HUES6 (cell line): ENCODE results near the gene BLM.

Experiments
- H3K27ac ChIP-seq: 2 replicates; pipeline ENCODE4 v1.7.0; 2013; ENCODE audit warnings: low read depth, mild to moderate bottlenecking, low read length, inconsistent platforms
- H3K27me3 ChIP-seq: 2 replicates; pipeline ENCODE4 v1.6.1; 2013; ENCODE audit warnings: low read length; ENCODE audit not compliant: control insufficient read depth, insufficient read depth
- H3K36me3 ChIP-seq: 2 replicates; pipeline ENCODE4 v1.6.1; 2013; ENCODE audit warnings: low read length; ENCODE audit not compliant: control insufficient read depth, insufficient read depth
- H3K4me1 ChIP-seq: 2 replicates; pipeline ENCODE4 v1.6.1; 2013; ENCODE audit warnings: low read length; ENCODE audit not compliant: control insufficient read depth, insufficient read depth
- H3K4me3 ChIP-seq: 2 replicates; pipeline ENCODE4 v1.5.1; 2013; ENCODE audit warnings: low read depth, low read length
- H3K9ac ChIP-seq: one replicate; pipeline ENCODE4 v1.6.1; 2013; ENCODE audit warnings: mild to moderate bottlenecking, low read length
- H3K9me3 ChIP-seq: 2 replicates; pipeline ENCODE4 v1.6.1; 2013; ENCODE audit warnings: low read depth, low read length; ENCODE audit not compliant: control insufficient read depth, insufficient read depth

Gene BLM

DNA sequence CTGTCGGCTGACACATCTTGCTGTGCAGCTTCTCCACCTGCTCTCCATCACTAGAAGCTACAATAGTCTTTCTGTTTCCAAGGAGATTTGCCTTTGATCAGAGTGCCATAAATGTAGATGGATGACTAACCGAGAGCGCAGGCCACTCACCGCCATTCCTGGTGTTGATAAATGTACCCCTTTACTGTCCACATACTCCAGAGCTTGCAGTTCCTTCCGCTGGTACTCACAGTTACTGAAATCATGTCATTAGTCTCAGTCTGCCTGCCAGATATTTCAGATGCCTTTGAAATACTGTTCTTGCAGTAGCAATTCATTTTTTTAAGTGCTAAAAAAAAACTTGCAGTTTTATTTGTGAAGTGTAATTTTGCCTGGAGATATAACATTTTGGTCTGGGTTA lies 72.3 kb downstream of the BLM start:
- Histone ChIP-seq H3K9ac (no peak overlapping the region), H3K36me3 (peaks cover 82% of the 10 kb centered on the region)

DNA sequence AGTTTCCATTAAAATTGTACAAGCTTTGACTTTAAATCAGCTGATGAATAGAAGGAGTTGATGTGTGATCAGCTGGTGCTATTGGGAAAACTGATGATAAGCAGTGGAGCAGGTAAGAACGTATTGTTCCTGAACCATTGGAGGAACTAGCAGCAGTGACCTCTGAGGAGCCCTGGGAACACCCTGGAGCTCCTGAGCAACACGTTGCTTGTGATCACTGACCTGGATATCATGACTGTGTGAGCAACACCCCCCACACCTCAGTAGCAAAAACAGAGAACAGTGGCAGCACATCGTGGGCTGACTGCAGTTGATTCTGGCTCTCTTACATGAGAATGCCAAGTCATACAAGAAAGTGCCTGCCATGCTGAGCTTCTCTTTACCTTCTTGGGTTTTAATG lies 72.9 kb downstream of the BLM start:
- H3K9ac ChIP-seq: no peak overlapping the region
- H3K36me3 ChIP-seq: peaks cover 77% of the 10 kb centered on the region
- H3K27me3 ChIP-seq: no peaks in the 10 kb centered on the region
- H3K27ac ChIP-seq: no peak overlapping the region
- no peak overlapping the region for H3K4me3 ChIP-seq
- no peaks in the 10 kb centered on the region for H3K9me3 ChIP-seq
- no peaks in the 10 kb centered on the region for H3K4me1 ChIP-seq

More for the DNA sequence above, 72.3 kb downstream of the BLM start:
- Histone ChIP-seq H3K9me3 (no peaks in the 10 kb centered on the region), H3K4me1 (no peaks in the 10 kb centered on the region), H3K4me3 (no peak overlapping the region), H3K27me3 (no peaks in the 10 kb centered on the region), H3K27ac (no peak overlapping the region)

DNA sequence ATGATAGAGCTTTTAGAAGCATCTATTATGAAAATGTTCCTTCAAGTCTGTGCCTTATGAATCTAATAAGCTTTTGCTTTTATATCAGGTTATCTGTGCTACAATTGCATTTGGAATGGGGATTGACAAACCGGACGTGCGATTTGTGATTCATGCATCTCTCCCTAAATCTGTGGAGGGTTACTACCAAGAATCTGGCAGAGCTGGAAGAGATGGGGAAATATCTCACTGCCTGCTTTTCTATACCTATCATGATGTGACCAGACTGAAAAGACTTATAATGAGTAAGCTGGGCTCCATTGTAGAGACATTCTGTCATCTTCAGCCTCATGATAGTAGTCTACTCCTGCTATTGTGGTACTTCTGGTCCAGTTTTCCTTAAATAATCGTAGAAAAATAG lies 73.4 kb downstream of the BLM start:
- H3K4me1 ChIP-seq: no peaks in the 10 kb centered on the region
- H3K27ac ChIP-seq: no peak overlapping the region
- no peak overlapping the region for H3K9ac ChIP-seq
- H3K4me3 ChIP-seq: no peak overlapping the region
- H3K9me3 ChIP-seq: no peaks in the 10 kb centered on the region
- no peaks in the 10 kb centered on the region for H3K27me3 ChIP-seq
- peaks cover 77% of the 10 kb centered on the region for H3K36me3 ChIP-seq

DNA sequence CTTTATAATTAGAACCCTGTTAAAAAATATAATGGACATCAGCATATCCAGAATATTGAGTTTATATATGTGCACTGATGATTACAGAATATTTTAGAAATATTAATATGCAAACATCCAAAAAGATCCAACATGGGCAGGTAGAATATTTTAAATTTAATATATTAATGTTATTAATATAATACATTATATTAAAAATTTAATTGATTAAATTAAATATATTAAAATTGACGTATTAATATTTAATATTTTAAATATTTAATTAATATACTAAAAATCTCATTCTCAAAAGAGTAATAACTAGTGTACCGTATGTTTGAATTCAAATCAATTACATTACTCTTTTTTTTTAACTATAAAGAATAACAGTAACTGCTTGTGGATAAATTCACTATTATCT lies 77.4 kb downstream of the BLM start:
- Histone ChIP-seq H3K36me3 (peaks cover 73% of the 10 kb centered on the region), H3K27ac (no peak overlapping the region), H3K4me3 (no peak overlapping the region), H3K9ac (no peak overlapping the region), H3K27me3 (no peaks in the 10 kb centered on the region), H3K9me3 (no peaks in the 10 kb centered on the region), H3K4me1 (no peaks in the 10 kb centered on the region)

DNA sequence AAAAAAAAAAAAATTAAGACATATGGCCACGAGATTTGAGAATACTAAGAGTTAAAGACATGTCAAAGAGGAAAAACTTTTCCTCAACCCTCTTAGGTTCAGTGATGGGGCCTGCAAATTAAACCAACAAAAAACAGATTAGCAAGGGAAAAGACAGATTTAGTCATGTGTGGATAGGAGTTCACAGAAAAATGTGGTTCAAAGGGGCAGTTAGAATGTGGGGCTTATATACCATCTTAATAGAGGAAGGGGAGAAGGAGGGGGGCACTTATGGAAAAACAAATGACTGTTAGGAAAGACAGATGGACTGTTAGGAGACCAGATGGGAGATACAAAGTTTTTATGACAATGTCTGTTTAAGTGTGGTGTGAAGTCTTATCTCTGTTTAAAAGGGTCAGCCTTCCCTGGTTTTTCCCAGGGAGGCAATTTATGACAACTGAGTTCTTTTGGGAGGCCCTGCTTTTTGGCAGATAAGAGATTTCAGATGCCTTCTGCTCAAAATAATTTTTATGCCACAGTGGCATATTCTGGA lies 82.6 kb downstream of the BLM start:
- Histone ChIP-seq H3K27ac (no peak overlapping the region), H3K4me1 (no peaks in the 10 kb centered on the region), H3K9ac (no peak overlapping the region), H3K4me3 (no peak overlapping the region), H3K27me3 (no peaks in the 10 kb centered on the region), H3K36me3 (peaks cover 62% of the 10 kb centered on the region), H3K9me3 (no peaks in the 10 kb centered on the region)

DNA sequence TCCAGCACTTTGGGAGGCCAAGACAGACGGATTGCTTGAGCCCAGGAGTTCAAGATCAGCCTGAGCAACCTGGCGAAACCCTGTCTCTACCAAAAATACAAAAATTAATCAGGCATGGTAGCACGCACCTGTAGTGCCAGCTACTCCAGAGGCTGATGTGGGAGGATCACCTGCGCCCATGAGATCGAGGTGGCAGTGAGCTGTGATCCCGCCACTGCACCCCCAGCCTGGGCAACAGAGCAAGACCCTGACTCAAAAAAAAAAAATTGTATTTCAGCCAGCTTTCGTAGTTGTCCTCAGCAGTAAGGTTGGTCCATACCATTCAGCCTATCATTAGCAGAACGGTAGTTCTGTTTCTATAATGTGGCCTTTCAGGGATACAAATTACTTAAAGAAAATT lies 84.7 kb downstream of the BLM start:
- H3K9ac ChIP-seq: no peak overlapping the region
- no peaks in the 10 kb centered on the region for H3K9me3 ChIP-seq
- peaks cover 51% of the 10 kb centered on the region for H3K36me3 ChIP-seq
- H3K4me3 ChIP-seq: no peak overlapping the region
- H3K27ac ChIP-seq: no peak overlapping the region
- no peaks in the 10 kb centered on the region for H3K27me3 ChIP-seq
- H3K4me1 ChIP-seq: no peaks in the 10 kb centered on the region

DNA sequence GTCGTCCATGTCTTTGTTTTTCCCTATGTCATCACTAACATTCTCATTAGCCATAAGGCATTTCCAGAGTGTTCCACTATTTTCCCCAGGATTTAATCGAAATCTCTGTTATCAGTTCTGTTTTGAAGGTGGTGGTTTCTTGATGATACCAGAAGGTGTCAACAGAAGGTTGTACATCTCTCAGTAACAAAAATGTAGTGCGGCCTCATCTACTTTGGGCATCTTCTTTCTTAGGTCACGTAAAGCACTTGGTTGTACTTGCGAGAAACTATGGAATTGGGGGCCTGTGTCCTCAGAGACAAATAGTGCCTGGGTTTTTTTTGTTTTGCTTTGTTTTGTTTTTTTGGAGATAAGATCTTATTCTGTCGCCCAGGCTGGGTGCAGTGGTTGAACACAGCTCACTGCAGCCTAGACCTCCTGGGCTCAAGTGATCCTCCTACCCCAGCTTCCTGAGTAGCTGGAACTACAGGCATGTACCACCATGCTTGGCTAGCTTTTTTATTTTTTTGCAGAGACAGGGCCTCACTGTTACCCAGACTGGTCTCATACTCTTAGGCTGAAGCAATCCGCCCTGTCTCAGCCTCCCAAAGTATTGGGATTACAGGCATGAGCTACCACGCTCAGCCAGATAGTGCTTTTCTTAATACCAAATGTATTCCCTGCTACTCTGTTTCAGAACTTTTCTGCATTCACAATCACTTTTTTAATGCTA lies 90.1 kb downstream of the BLM start:
- Histone ChIP-seq H3K27ac (no peak overlapping the region), H3K9ac (no peak overlapping the region), H3K4me1 (no peaks in the 10 kb centered on the region), H3K9me3 (no peaks in the 10 kb centered on the region), H3K27me3 (no peaks in the 10 kb centered on the region), H3K4me3 (no peak overlapping the region), H3K36me3 (peaks cover 74% of the 10 kb centered on the region)

DNA sequence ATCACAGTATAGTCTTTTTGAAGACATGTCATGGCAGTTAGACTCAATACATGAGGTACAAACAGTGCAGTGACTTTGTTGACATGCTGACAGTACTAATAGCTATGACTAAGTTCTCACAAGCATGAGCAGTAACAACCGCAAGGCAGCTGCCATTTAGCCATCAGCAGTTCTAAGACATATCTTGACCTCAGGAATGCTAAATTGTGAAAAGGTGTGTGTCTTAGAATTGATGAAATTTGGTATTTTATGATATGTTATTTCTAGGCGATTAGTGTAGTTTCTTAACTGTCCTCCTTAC lies 90.6 kb downstream of the BLM start:
- no peak overlapping the region for H3K27ac ChIP-seq
- H3K36me3 ChIP-seq: peaks cover 79% of the 10 kb centered on the region
- H3K9ac ChIP-seq: no peak overlapping the region
- H3K27me3 ChIP-seq: no peaks in the 10 kb centered on the region
- no peaks in the 10 kb centered on the region for H3K9me3 ChIP-seq
- H3K4me3 ChIP-seq: no peak overlapping the region
- no peaks in the 10 kb centered on the region for H3K4me1 ChIP-seq

DNA sequence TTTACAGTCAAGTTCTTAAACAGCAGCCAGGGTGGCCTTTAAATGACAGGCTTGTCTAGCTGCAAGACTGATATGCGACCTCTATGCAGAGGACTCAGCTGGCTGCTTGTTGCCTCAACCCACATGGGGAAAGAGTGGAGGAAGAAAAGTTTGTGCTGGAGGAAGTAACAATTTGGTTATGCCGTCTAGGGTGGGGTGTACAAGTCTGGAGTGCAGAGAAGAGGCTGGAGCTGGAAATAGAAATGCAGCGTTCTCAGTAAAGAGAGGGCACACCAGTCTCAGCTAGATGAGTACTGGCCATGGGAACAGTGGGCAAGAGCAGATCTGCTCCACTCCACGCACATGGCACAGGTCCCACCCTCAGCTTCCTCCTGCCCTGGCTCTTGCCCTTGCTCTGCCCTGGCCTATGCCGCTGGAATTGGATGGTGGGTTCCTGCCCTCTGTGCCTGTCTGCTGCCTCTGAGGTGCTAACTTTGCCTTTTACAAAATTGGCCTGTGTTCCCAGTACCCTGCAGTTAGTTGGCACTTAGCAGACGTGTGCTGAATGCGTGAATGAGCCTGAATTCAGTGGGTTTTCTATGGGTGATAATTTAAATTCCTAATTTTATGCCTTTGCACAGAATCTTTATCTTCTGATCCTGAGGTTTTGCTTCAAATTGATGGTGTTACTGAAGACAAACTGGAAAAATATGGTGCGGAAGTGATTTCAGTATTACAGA lies 91.5 kb downstream of the BLM start:
- H3K27ac ChIP-seq: no peak overlapping the region
- no peaks in the 10 kb centered on the region for H3K9me3 ChIP-seq
- no peaks in the 10 kb centered on the region for H3K27me3 ChIP-seq
- H3K9ac ChIP-seq: no peak overlapping the region
- no peak overlapping the region for H3K4me3 ChIP-seq
- H3K4me1 ChIP-seq: peaks cover 4% of the 10 kb centered on the region
- peaks cover 75% of the 10 kb centered on the region for H3K36me3 ChIP-seq

DNA sequence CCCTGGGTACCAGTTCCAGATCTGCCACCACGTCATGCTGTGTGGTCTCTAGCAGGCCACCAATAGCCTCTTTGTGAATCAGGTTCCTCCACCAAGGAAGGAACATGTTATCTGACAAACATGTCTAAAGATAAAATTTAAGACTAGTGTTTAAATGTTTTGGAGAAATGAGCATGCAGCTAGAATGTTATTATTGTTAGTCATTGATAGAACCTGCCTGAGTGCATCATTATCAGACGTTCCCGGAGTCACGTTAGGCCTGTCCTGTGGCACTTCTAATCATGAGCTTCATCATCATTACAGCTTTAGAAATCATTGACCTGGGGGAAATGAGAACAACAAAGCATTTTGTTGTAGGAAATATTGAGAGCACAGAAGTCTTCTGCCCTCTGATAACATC lies 92.4 kb downstream of the BLM start:
- Histone ChIP-seq H3K4me1 (peaks cover 12% of the 10 kb centered on the region), H3K4me3 (no peak overlapping the region), H3K9ac (no peak overlapping the region), H3K27ac (no peak overlapping the region), H3K27me3 (no peaks in the 10 kb centered on the region), H3K36me3 (peaks cover 67% of the 10 kb centered on the region), H3K9me3 (no peaks in the 10 kb centered on the region)

DNA sequence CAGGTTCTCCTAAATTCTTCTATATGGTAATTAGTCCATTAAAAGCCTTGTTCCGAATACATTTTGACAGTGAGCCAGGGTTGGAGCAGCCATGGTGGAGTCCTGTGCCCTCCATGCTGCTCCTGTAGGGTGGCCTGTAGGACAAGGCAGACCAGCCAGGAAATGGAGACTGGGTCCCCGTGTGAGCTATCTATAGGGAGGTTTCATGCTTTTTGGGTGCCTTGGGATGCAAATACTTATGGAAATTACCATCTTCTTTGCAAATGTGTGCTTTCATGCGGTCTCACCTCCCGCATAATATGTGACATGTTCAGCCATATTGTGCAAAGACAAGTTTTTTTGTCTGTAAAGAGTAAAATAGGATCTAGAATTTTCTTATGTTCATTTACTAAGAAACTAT lies 93.2 kb downstream of the BLM start:
- Histone ChIP-seq H3K27me3 (no peaks in the 10 kb centered on the region), H3K9ac (no peak overlapping the region), H3K27ac (no peak overlapping the region), H3K36me3 (peaks cover 68% of the 10 kb centered on the region), H3K4me1 (peaks cover 13% of the 10 kb centered on the region), H3K4me3 (no peak overlapping the region), H3K9me3 (no peaks in the 10 kb centered on the region)
